Activated CD4-positive, alpha-beta T cell treated with anti-CD3 and anti-CD28 coated beads, Interleukin-2, amount 50 U/mL, for 48 hours (primary cell): ENCODE results near the gene CCR7.

Experiments used
- DNase-seq, 2 experiments: peaks; one replicate each; pipeline ENCODE4 v3.0.0-alpha.2; 2020

The CCR7 gene

DNA sequence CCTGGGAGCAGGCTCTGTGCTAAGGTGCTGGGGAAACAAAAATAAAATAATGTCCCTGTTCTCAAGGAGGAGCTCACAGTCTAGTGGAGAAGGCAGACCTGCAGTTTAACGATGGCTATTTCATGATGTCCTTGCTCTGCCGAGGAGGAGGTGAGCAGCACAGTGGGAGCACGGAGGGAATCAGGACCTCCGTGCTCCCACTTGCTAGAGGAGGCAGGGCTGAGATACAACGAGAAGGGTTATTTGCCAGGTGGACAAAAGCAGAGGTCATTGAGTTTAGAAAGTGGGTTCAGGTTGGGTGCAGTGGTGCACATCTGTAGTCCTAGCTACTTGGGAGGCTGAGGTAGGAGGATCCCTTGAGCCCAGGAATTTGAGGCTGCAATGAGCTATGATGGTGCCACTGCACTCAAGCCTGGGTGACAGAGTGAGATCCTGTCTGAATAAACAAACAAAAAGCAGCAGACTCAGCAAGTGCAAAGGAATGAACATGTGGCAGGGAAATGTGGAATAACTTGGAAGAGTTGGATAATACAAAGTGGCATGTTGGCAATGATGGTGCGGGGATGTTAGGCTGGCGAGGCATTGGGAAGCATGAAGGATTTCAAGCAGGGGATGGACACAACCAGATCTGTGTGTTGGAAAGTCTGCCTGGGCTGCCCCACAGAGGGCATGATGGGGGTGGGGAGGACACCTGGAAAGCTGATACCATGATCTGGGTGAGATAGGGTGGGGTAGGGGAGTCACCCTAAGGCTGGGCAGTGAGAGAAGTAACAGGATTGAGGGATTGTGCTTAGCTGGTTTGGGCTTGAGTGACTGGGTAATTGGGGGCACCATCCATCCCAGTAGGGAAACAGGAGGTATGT is 51.0 kb downstream of the CCR7 start:
- DNase-seq, result no peak

- DNase-seq, result no peak
These were observed 53.5 kb downstream of the CCR7 start for GRCh38 chr17:40511667-40512220.

DNA sequence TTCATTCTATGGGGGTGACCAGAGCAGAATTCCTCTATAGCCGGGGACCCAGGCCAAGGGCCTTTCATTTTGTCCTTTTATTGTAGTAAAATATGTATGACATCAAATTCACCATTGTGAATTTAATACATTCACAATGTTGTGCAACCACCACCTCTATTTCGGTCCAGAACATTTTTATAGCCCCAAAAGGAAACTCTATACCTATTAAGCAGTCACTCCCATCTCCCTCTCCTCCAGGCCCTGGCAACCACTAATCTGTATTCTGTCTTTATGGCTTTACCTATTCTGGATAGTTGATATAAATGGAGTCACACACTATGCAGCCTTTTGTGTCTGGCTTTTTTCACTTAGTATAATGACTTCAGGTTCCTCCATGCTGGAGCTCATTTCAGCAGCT is 54.1 kb downstream of the CCR7 start:
- DNase-seq, result no peak

- no peak for DNase-seq
These were observed 55.0 kb downstream of the CCR7 start for GRCh38 chr17:40510328-40510648.

GRCh38 chr17:40509626-40510327 is 55.5 kb downstream of the CCR7 start:
- DNase-seq, result no peak

- no peak for DNase-seq
These were observed 58.5 kb downstream of the CCR7 start for GRCh38 chr17:40506786-40507185.
